AML-193 (cell line): ENCODE results near the gene HEBP1.

Experiments used
- DNase-seq, 2 experiments: peaks; one replicate each; lab custom pipeline; 2025; lab: John Stamatoyannopoulos, UW

The HEBP1 gene

DNA sequence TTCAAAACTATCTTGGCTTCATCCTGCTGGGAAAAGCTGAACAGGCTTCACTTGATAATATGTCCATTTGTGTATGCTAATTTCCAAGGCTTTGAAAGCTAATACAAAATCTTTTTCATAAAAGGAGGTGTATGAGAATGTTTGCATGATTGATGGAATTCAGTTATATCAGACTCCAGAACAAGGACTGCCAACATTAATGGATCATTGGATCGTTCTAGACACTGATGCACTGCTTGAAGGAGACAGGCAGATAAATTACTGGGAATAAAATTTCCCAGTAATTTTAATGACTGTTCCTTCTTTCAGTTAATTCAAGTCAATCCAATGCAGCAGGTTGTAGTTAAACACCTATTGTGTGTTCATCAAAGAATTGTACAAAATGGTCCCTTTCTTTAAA lies 48.6 kb downstream of the HEBP1 start:
- no peak for DNase-seq

DNA sequence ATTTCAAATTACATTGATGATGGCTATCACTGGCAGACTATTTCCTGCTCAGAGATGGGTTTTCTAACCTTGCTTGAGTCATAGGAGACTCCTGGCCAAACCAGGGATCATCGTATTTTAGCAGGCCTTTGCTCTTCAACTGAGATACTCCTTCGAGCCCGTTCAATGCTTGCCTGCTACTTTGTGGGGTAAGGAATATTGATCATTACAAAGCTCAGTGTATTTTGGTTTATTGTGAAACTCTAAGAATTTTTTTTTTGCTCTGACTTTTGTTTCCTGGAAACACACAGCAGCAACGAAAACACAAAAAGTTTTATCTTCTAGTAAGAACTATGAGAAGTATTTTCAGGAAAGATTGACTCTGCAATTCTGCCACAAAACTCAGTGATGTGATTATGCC lies 52.2 kb downstream of the HEBP1 start:
- no peak for DNase-seq

DNA sequence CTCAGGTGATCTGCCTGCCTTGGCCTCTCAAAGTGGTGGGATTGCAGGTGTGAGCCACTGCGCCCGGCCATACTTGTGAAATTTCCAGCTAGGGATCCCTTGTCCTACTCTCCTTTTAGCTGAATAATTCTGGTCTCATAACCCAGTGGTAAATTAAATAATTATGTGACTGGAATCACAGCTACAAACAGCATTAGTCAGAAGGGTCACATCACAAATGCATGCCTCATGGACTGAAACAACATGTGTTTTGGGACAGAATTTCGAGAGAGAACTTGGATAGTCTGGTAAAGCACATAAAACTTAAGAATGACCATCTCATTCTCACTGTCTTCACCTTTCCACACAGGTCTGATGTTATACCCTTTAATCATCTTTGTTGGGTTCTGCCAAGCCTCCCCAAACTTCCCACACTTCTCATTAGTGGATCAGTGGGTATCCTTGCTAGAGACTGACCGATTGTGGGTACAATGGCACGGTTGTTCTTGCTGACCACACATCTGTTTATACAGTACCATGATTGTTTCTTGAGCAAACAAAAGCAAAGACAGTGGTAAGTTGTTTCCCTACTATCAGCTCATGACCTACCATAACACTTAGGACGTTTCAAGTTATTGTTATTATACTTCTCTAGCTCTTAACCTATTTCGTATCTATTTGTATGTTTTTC lies 53.2 kb downstream of the HEBP1 start:
- DNase-seq = no peak

DNA sequence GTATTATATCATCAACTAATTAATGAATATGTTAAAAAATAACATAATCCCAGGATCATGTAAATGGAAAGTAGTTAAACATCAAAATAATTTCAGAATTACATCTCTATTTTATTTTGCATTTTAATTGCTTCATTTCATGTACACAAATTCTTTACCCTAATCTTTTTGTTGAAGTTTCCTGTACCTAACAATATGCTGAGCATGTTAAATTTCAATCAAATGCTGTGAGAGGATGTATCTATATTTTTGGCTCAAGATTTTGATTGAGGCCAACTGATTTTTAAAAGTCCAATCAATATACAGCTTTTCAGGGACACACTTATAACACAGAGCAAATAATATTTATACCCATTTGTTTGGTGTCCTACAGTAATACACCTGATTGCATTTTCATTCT lies 54.5 kb downstream of the HEBP1 start:
- DNase-seq = no peak

DNA sequence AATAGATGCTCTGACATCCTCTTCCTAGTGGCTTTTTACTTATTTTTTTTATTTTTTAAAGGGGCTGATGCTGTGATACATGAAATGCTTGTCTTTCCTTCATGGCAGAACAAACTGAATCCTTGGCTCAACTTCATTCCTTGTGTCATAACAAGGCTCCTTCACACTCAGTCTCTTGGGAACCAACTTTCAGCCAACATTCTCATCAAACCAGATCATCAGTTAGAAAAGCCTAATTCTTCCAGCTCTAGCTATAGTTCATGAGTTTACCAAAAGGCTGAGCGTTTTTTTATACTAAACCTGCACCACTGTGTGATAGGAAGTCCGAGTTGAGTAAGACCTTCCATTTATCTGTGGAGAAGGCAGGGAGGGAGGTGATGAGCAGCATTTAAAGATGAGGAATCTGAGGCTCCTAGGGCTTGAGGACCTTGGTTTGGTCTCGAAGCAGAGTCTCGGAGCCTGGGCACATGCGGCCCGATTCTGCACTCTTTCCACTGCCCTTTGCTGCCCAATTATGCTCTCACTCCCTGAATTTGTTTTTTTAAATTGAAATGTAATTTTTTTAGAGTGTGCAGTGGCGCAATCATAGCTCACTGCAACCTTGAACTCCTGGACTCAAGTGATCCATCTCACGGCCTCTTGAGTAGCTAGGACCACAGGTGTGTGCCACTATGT lies 56.3 kb downstream of the HEBP1 start:
- DNase-seq = no peak

DNA sequence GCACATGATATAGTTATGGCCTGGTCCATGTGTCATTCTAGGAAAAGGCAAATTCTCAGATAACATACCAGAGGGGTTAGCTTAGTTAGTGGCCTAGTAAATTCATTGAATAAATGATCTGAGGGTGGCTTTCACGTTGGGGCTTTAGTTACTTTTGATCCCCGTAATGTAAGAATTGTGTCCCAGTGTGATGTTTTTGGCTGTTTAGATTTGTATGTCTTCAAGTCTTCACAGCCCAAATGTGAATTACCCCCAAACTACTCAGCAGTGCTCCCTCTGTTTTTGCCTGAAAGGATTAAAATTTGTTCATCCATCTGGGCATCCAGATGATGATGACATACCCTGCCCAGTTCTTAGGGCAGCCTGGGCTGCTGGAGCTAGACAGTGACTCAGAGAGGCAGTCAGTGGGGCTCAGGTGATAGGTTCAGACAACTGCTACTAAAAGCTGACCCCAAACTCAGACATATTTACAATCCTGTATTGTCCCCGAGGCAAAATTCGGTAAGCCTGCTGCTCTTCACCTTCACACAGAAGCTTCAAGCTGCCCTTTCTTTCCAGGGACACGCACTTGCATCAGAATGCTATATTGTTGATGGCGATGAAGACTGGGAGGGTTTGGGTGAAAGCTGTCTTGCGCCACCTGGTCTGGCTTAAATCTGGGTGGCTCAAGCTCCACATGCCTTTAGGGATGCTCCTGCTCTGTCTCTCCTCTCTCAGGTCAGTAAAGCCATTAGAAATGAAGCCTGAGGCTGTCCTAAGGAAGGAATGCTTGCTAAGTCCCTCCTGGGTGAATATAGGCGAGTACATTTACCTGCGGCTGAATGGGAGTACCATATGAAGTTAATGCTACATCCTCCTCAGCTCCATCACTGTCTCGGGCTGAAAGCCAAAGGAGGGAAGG lies 58.4 kb downstream of the HEBP1 start:
- no peak for DNase-seq

DNA sequence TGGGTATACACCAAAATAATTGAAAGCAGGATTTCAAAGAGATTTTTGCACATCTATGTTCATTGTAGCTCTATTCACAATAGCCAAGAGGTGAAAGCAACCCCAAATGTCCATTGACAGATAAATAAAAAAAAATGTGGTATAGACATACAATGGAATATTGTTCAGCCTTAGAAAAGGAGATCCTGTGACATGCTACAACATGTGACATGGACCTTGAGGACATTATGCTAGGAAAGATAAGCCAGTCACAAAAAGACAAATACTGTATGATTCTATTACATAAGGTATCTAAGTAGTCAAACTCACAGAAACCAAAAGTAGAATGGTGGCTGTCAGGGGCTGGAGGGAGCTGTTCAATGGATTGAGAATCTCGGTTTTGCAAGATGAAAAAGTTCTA lies 60.2 kb downstream of the HEBP1 start:
- no peak for DNase-seq

DNA sequence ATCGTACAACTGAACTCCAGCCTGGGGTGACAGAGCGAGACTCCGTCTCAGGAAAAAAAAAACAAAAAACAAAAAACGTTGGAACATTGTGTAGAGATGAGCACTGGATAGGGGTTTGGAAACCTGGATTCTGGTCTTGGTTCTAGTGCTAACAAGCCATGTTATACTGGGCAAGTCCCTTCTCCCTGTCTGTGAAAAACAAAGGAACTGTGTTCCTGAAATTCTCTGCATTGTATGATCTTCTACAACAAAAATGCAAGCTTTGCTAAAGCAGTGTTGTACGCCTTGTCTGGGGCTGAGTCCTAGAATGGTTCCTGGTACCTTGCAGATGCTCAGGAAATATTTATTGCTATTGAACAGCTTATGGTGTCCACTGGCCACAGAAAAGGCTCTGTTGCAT lies 61.5 kb downstream of the HEBP1 start:
- no peak for DNase-seq

DNA sequence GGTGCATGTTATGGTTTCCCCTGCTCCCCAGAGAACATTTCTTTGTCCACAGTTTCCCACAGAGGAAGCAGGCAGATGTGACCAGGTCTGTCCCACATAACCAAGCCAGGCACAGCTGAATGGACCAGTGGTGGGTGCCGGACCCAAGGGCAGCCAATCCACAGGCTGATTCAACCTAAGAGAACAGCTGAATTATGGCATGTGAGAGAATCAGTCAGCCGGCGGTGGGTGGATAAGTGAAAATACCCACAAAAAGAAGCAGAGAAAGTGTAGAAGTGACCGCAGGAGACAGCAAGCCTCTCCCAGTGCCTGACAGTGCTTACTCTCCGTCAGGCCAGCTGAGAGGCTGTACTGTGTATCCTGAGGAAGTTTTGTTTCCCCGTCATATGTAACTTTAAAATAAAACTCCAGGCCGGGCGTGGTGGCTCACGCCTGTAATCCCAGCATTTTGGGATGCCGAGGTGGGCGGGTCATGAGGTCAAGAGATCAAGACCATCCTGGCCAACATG lies 63.0 kb downstream of the HEBP1 start:
- DNase-seq = no peak

DNA sequence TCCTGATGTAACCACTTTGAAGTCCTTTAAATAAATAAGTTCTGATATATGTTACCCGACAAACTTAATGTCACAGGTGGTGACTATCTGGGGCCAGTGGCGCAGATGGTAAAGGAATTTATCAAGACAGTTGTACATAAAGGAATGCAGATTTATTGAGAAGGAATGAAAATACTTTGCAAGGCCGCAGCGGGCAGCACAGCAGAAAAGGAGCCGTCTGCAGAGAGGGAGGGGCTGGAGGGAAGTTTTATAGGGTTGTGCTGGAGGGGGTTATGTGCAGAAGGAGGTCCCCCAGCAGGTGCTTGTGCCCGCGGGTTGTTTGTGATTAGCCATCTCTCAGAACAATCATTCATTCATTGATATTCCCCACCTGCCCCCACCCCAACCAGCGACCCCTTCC lies 65.5 kb downstream of the HEBP1 start:
- no peak for DNase-seq

DNA sequence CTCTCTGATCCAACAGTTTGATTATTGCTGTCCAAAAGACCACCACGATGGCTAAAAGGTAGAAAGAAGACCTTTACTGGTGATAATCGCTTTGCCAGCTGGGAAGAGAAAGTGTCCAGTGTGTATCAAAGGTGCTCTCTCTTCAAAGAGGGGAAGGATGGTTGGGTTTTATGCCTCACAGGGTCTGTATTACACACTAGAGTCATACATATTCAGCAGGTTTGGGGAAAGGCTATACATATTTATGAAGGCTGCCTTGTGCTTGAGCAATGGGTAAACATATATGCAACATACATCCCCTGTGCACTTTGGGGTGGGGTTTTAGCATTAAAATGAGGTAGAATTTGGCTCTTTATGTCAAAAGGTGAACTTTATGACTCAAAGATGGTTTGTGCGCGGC lies 66.3 kb downstream of the HEBP1 start:
- DNase-seq = no peak

DNA sequence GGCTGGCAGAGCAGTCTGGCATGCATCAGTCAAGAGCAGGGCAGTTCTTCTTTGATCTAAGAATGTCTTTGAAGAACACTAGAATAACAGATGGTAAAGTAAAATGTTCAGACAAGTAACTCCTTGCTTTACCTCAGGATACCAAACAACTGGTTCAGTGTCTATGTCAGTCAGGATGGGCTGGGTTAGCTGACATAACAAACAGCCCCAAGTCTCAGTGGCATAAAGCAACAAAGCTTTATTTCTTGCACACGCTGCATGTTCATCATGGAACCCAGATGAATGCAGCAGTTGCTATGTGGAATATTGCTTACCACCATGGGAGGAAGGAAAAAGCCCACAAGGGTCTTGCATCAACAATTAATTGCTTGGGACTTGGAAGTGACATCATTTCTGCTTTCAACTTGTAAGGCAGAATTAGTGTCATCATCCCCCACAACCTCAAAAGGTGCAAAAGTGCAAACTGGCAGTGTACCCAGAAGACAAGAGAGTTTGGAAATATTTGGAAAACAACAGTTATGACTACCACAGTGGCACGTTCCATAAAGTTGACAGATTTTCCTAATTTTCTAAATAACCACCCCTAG lies 69.3 kb downstream of the HEBP1 start:
- peak in 1 of 2 experiments; percentile 1 for DNase-seq

DNA sequence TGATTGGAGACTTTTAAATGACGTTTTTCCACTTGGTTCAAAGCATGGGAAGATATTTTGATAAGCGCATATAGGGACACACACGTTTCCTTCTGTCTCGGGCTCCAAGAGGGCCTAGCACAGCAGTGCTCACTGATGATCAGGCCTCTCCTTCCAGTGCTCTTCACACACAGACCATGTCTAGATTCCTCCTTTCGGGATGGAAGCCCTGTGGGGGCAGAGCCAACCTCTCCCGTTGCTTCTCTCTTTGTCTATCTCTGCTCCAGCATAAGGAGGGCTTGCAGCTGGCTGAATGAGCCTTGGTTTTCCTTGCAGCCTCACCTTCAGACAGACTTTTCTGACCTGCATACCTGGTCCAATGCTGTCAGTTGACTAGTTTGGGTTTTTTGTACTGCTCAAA lies 70.4 kb downstream of the HEBP1 start:
- no peak for DNase-seq

DNA sequence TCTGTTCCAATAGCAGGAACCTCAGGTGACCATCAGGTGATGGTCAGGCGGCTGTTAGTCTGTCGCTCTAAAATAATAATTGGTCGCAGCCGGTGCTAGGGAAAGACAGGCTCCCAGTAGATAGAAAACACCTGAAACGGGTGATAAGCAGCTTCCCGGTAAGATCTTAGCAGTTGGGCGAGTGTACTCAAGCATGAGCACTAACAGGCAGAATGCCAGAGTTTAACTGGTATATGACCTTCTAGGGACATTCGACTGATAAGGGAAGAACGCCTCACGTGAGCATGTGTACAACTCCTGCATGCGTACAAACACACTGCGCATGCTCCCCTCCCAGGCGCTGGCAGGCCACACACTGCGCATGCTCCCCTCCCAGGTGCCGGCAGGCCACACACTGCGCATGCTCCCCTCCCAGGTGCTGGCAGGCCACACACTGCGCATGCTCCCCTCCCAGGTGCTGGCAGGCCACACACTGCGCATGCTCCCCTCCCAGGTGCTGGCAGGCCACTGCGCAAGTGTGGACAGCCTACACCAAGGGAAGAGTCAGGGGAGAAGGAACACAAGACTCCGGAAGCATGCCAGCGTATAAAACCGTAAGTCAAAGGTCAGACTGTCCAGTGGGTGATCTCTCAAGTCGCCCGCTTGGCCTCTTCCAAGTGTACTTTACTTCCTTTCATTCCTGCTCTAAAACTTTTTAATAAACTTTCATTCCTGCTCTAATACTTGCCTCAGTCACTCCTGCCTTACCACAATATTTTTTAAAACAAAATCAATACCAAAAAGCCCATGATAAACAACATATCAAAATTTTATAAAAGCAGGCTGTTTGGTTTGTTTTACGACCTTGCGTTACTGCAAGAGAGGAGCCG lies 72.6 kb downstream of the HEBP1 start:
- DNase-seq = no peak

DNA sequence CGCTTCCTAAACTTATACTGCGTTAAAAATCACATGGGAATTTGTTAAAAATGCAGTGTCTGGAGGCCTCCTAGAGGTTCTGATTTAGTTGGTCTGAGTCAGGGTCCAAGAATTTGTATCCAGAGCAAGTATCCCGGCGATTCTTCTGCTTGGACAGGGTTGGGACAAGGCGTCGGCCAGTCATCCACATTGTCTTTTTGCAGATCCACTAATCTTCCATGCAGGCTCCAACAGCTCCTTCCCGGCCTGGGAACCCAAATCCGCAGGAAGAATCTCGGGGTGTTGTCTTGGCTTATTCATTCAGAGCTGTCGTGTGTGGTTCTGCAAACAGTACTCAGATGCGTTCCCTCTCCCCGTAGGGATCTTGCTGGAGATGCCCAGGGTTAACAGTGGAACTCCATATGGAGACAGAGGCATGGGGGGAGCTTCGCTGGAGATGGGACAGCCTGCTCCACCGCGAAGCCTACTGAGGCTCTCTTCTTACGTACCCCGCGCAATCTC lies 73.4 kb downstream of the HEBP1 start:
- DNase-seq = no peak

DNA sequence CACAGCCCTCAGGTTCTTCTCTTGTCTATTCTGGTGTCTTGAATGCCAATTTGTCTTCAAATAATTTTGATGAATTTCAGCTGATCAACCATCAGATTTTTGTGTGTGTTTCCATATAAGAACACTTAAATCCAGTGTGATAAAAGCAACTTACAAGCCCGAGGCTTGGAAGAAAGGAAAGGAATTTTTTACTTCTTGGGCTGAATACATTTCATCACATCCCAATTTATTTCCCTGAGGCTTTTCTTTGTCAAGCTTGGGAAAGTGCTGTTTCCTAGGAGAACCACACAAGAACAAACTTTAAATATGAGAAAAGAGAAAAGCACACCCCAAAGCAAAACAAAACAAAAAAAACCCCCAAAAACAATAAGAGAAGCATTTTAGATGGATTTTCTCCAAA lies 74.7 kb downstream of the HEBP1 start:
- DNase-seq = no peak
